HepG2 (cell line): ENCODE data around the gene PIP5K1C. TPM values are rescaled to one million over a fixed set of nuclear protein-coding genes. Genes with fewer than 3 reads are reported as not detected.

Source experiments
- ATAC-seq: fragments of 200-7000 bp; cut with Tn5 transposase; 3 replicates; pipeline ENCODE4 v1.9.1; 2020; ENCODE audit warnings: mild to moderate bottlenecking, moderate library complexity
- BruUV-seq: library from RNA; stranded (reverse); fragments of 400-500 nt; replicated peaks from 2 replicates; lab custom pipeline; 2021; lab: Mats Ljungman, UMichigan
- CTCF ChIA-PET: fragments of 300-600 bp; formaldehyde crosslinking; extraction: SDS; loops from one replicate; lab custom pipeline; 2021; ENCODE audit warnings: low total read pairs, inconsistent platforms, low intra/inter-chr PET ratio; lab: Yijun Ruan, JAX
- POLR2A ChIA-PET: fragments of 350-600 bp; sonication (Branson Sonifier 250); formaldehyde crosslinking; loops from one replicate; lab custom pipeline; 2020; ENCODE audit warnings: antibody characterized with exemption, inconsistent platforms; lab: Yijun Ruan, JAX
- DNase-seq: peaks from one replicate; pipeline ENCODE4 v3.0.0-alpha.2; 2015; ENCODE audit warnings: low spot score
- FAIRE-seq: peaks from 3 replicates; lab custom pipeline; 2011; peaks lifted over from hg19 to GRCh38; lab: Jason Lieb, UNC
- H2AFZ ChIP-seq: one replicate; pipeline ENCODE4 v1.6.1; 2011; ENCODE audit warnings: low read length, inconsistent platforms
- H3K27ac ChIP-seq: fragments of 300-600 bp; 3 replicates; pipeline ENCODE4 v1.8.0; 2011; ENCODE audit warnings: mixed run types, mild to moderate bottlenecking, mixed read lengths, low read length, inconsistent platforms; ENCODE audit not compliant: insufficient read depth; ENCODE audit errors: extremely low read length
- H3K27me3 ChIP-seq, 2 experiments: fragments of 200-600 bp in 1 of 2; 2 replicates in 1 of 2; 3 replicates in 1 of 2; pipeline versions ENCODE4 v1.6.0 to v1.8.0; 2011; ENCODE audit warnings: low read length in 2 of 2, mild to moderate bottlenecking in 2 of 2, moderate library complexity in 2 of 2, inconsistent platforms in 1 of 2; ENCODE audit not compliant: insufficient read depth in 2 of 2, control insufficient read depth in 1 of 2
- H3K36me3 ChIP-seq, 2 experiments: fragments of 200-600 bp in 1 of 2; replicated peaks in 1 of 2; 2 replicates in 1 of 2; 3 replicates in 1 of 2; pipeline versions ENCODE4 v1.5.1 to v1.8.0; 2011; ENCODE audit warnings: low read length in 2 of 2, inconsistent platforms in 1 of 2; ENCODE audit not compliant: insufficient read depth in 2 of 2, control insufficient read depth in 1 of 2
- H3K4me1 ChIP-seq: 2 replicates; pipeline ENCODE4 v1.5.1; 2012; ENCODE audit warnings: low read length, inconsistent platforms; ENCODE audit not compliant: insufficient read depth
- H3K4me2 ChIP-seq: 2 replicates; pipeline ENCODE4 v1.6.0; 2011; ENCODE audit warnings: low read depth, low read length, inconsistent platforms
- H3K4me3 ChIP-seq, 3 experiments: fragments of 200-600 bp in 1 of 3; sonication (generic), shearing (Covaris generic) in 1 of 3; replicated peaks in 1 of 3; 2 replicates each; pipeline ENCODE4 v1.5.1; 2011 to 2016; ENCODE audit warnings: low read length in 3 of 3, inconsistent platforms in 2 of 3, low read depth in 2 of 3, mild to moderate bottlenecking in 2 of 3, control low read depth in 1 of 3, mixed read lengths in 1 of 3; ENCODE audit not compliant: insufficient read depth in 1 of 3
- H3K79me2 ChIP-seq: one replicate; pipeline ENCODE4 v1.6.1; 2011; ENCODE audit warnings: low read length, inconsistent platforms; ENCODE audit not compliant: insufficient read depth
- H3K9ac ChIP-seq: 2 replicates; pipeline ENCODE4 v1.6.0; 2011; ENCODE audit warnings: mild to moderate bottlenecking, low read depth, low read length, inconsistent platforms; ENCODE audit not compliant: insufficient read depth
- H3K9me3 ChIP-seq: 2 replicates; pipeline ENCODE4 v1.5.1; 2012; ENCODE audit warnings: mild to moderate bottlenecking, low read length
- H4K20me1 ChIP-seq: 2 replicates; pipeline ENCODE4 v1.6.0; 2011; ENCODE audit warnings: inconsistent platforms, mild to moderate bottlenecking, low read length, moderate library complexity; ENCODE audit not compliant: insufficient read depth
- FLYWCH1 ChIP-seq: sonication (generic); formaldehyde crosslinking; IDR thresholded peaks from 2 replicates; pipeline ENCODE4 v1.8.1; 2023; ENCODE audit warnings: mild to moderate bottlenecking, missing genetic modification reagents
- FOXK2 ChIP-seq: fragments of 450-650 bp; IDR thresholded peaks from 2 replicates; pipeline ENCODE4 v1.6.1; 2016
- NFRKB ChIP-seq: fragments of 450-650 bp; IDR thresholded peaks from 2 replicates; pipeline ENCODE4 v1.6.1; 2017
- PLRG1 ChIP-seq: fragments of 450-650 bp; conservative IDR thresholded peaks from 2 replicates; pipeline ENCODE4 v1.6.1; 2016
- ZNF282 ChIP-seq: fragments of 450-650 bp; IDR thresholded peaks from 2 replicates; pipeline ENCODE4 v1.6.1; 2018; ENCODE audit not compliant: partially characterized antibody
- ZNF83 ChIP-seq: sonication (generic); formaldehyde crosslinking; IDR thresholded peaks from 2 replicates; pipeline ENCODE4 v1.4.0; 2020; ENCODE audit warnings: missing genetic modification reagents, mild to moderate bottlenecking, borderline replicate concordance
- WGBS: methylation state at CpG from one replicate; pipeline ENCODE4 v1.1.6; 2017; ENCODE audit warnings: low lambda C conversion rate; 5-methylcytosine and 5-hydroxymethylcytosine counted together
- in situ Hi-C: cut with HindIII; loops from 2 replicates; pipeline ENCODE4 v1.10.0; 2017; ENCODE audit warnings: low pct_unique_long_range_greater_than_20kb; ENCODE audit not compliant: extremely low pct_ligation_motif_present
- intact Hi-C: fragments of 100-400 bp; cut with micrococcal nuclease; formaldehyde crosslinking; loops from one replicate; pipeline ENCODE4 v1.10.0; 2022; ENCODE audit not compliant: unreplicated experiment
- polyA plus RNA-seq, 8 experiments: library from polyadenylated mRNA; depleted of rRNA in 3 of 8; stranded (reverse) in 7 of 8; unstranded in 1 of 8; fragments of >200 nt; fragmentation: Illumina TruSeq in 4 of 8; extraction: Trizol in 4 of 8; gene quantifications; 2 replicates each; pipeline versions ENCODE4 v1.2.1 to v1.2.3, GENCODE V29; 2011 to 2016; ENCODE audit warnings: low read depth in 4 of 8, missing spikeins in 1 of 8, mixed read lengths in 1 of 8; ENCODE audit not compliant: insufficient read depth in 1 of 8
- total RNA-seq, 5 experiments: library from RNA; depleted of rRNA; stranded (reverse); fragments of >200 nt; fragmentation: Illumina TruSeq; extraction: Trizol; gene quantifications; 2 replicates each; pipeline ENCODE4 v1.2.3, GENCODE V29; 2016; ENCODE audit warnings: low read depth in 1 of 5
- TF ChIP-seq, protein P1 (sequence below), 2 experiments: fragments of 450-650 bp in 1 of 2; sonication (generic) in 1 of 2; formaldehyde crosslinking in 1 of 2; IDR thresholded peaks; 2 replicates each; pipeline versions ENCODE4 v1.6.1 to v1.8.0; 2016 to 2022; ENCODE audit warnings: antibody characterized with exemption in 1 of 2, mild to moderate bottlenecking in 1 of 2, missing genetic modification reagents in 1 of 2
- TF ChIP-seq, protein P2 (sequence below): sonication (generic); formaldehyde crosslinking; IDR thresholded peaks from 2 replicates; pipeline ENCODE4 v1.9.0; 2021; ENCODE audit warnings: mild to moderate bottlenecking, missing genetic modification reagents

PIP5K1C gene
- total and polyA plus RNA-seq, 2 of the 13 experiments (the other 11 are each of a cell fraction or from before 2014, with no cell fraction given) = 3.6 to 4.3 TPM

DNA sequence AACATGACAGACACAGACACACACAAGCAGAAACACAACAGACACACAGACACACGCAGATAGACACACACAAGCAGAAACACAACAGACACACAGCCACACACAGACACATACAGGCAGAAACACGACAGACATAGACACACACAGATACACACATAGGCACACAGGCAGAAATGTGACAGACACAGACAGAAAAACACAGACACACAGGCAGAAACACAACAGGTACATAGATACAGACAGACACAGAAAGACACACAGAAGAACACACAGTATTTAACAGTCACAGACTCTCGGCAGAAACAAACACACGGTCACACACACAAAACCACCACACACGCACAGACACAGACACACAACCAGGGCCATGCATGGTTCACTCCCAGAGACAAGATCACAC lies 94.5 kb downstream of the PIP5K1C start (continued):
- TF ChIP-seq, protein P1, sequence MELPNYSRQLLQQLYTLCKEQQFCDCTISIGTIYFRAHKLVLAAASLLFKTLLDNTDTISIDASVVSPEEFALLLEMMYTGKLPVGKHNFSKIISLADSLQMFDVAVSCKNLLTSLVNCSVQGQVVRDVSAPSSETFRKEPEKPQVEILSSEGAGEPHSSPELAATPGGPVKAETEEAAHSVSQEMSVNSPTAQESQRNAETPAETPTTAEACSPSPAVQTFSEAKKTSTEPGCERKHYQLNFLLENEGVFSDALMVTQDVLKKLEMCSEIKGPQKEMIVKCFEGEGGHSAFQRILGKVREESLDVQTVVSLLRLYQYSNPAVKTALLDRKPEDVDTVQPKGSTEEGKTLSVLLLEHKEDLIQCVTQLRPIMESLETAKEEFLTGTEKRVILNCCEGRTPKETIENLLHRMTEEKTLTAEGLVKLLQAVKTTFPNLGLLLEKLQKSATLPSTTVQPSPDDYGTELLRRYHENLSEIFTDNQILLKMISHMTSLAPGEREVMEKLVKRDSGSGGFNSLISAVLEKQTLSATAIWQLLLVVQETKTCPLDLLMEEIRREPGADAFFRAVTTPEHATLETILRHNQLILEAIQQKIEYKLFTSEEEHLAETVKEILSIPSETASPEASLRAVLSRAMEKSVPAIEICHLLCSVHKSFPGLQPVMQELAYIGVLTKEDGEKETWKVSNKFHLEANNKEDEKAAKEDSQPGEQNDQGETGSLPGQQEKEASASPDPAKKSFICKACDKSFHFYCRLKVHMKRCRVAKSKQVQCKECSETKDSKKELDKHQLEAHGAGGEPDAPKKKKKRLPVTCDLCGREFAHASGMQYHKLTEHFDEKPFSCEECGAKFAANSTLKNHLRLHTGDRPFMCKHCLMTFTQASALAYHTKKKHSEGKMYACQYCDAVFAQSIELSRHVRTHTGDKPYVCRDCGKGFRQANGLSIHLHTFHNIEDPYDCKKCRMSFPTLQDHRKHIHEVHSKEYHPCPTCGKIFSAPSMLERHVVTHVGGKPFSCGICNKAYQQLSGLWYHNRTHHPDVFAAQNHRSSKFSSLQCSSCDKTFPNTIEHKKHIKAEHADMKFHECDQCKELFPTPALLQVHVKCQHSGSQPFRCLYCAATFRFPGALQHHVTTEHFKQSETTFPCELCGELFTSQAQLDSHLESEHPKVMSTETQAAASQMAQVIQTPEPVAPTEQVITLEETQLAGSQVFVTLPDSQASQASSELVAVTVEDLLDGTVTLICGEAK (IDR thresholded peaks at IDR 0.05) = peak; percentile 10; the same call in 1 of the 2 replicates
- TF ChIP-seq, protein P1 (CRISPR knock-in tag; IDR thresholded peaks at IDR 0.05) = no peak
- no peak for TF ChIP-seq ZNF83 (CRISPR knock-in tag)
- TF ChIP-seq NFRKB = 0 out of 2 replicates have a peak, but pooled peaks have one; percentile 26

DNA sequence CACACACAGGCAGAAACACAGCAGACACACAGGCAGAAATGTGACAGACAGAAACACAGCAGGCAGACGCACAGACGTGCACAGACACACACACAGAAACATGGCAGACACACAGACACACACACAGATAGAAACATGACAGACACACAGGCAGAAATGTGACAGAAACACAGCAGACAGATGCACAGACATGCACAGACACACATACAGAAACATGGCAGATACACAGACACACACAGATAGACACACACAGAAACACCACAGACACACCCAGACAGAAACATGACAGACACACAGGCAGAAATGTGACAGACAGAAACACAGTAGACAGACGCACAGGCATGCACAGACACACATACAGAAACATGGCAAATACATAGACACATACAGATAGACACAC lies 94.9 kb downstream of the PIP5K1C start:
- no TSS peak for BruUV-seq
- intact Hi-C loops = no loop called here
- in situ Hi-C loops = no loop called here
- Histone ChIP-seq H3K4me3 (peak overlapping the region in 1 of 3 experiments; percentile 68; a peak in 1 of 6 replicates), H3K4me2 (peak overlapping the region; percentile 67), H3K4me1 (peaks cover 48% of the 10 kb centered on the region), H4K20me1 (no peaks in the 10 kb centered on the region), H3K79me2 (no peaks in the 10 kb centered on the region), H3K9ac (no peak overlapping the region), H3K36me3 (no peaks in the 10 kb centered on the region), H3K27ac (no peak overlapping the region), H2AFZ (no peak overlapping the region), H3K27me3 (peaks cover 0 to 29% of the 10 kb centered on the region in 2 experiments; a peak in 2 of 5 replicates), H3K9me3 (no peaks in the 10 kb centered on the region)
- POLR2A ChIA-PET = no interaction called here
- FAIRE-seq = no peak
- ATAC-seq = no peak
- TF ChIP-seq FLYWCH1 (CRISPR knock-in tag) = no peak
- TF ChIP-seq FOXK2 = peak; percentile 6; the same call in 1 of the 2 replicates
- TF ChIP-seq, protein P2, sequence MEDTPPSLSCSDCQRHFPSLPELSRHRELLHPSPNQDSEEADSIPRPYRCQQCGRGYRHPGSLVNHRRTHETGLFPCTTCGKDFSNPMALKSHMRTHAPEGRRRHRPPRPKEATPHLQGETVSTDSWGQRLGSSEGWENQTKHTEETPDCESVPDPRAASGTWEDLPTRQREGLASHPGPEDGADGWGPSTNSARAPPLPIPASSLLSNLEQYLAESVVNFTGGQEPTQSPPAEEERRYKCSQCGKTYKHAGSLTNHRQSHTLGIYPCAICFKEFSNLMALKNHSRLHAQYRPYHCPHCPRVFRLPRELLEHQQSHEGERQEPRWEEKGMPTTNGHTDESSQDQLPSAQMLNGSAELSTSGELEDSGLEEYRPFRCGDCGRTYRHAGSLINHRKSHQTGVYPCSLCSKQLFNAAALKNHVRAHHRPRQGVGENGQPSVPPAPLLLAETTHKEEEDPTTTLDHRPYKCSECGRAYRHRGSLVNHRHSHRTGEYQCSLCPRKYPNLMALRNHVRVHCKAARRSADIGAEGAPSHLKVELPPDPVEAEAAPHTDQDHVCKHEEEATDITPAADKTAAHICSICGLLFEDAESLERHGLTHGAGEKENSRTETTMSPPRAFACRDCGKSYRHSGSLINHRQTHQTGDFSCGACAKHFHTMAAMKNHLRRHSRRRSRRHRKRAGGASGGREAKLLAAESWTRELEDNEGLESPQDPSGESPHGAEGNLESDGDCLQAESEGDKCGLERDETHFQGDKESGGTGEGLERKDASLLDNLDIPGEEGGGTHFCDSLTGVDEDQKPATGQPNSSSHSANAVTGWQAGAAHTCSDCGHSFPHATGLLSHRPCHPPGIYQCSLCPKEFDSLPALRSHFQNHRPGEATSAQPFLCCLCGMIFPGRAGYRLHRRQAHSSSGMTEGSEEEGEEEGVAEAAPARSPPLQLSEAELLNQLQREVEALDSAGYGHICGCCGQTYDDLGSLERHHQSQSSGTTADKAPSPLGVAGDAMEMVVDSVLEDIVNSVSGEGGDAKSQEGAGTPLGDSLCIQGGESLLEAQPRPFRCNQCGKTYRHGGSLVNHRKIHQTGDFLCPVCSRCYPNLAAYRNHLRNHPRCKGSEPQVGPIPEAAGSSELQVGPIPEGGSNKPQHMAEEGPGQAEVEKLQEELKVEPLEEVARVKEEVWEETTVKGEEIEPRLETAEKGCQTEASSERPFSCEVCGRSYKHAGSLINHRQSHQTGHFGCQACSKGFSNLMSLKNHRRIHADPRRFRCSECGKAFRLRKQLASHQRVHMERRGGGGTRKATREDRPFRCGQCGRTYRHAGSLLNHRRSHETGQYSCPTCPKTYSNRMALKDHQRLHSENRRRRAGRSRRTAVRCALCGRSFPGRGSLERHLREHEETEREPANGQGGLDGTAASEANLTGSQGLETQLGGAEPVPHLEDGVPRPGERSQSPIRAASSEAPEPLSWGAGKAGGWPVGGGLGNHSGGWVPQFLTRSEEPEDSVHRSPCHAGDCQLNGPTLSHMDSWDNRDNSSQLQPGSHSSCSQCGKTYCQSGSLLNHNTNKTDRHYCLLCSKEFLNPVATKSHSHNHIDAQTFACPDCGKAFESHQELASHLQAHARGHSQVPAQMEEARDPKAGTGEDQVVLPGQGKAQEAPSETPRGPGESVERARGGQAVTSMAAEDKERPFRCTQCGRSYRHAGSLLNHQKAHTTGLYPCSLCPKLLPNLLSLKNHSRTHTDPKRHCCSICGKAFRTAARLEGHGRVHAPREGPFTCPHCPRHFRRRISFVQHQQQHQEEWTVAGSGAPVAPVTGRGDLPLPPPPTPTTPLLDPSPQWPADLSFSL (CRISPR knock-in tag) = peak; percentile 33; the same call in 1 of the 2 replicates
- 0 out of 2 replicates have a peak, but pooled peaks have one; percentile 26 for TF ChIP-seq PLRG1
- peak; percentile 14 for TF ChIP-seq ZNF282
- CTCF ChIA-PET = no interaction called here
- WGBS = 10% methylated on average over 3 of the region's 3 CpGs
- no peak for DNase-seq
